ENCODE results near the gene ALK. TPM values are rescaled to one million over a fixed set of nuclear protein-coding genes. Genes with fewer than 3 reads are reported as not detected.
"Not testable (repeated sequence)": the region's sequence is repeated elsewhere in the genome, so short reads cannot be mapped to it uniquely, and the experiment has no call there.

The ALK gene
- total RNA-seq, 1 donor from 2014 or later, result not detected

DNA sequence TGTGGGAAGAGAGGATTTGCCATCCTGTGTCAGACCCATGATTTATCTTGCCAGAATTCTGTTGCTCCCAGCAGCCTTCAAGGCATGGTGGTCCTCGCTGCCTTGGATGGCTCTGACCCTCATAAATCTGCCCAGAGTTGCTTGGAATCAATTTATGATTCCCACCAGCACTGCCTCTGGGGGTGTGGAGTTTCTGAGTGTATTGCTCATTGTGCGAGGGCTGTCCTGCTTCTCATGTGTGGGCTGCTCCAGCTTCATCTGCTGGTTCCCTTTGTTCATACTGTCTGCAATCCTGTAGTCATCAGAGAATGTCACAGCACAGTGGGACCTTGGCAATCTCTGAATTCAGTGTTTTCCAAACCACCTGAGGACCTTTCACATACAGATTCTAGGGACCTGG, 666.4 kb downstream of the ALK start:
- intact Hi-C loops (cut with micrococcal nuclease), result no loop called here

DNA sequence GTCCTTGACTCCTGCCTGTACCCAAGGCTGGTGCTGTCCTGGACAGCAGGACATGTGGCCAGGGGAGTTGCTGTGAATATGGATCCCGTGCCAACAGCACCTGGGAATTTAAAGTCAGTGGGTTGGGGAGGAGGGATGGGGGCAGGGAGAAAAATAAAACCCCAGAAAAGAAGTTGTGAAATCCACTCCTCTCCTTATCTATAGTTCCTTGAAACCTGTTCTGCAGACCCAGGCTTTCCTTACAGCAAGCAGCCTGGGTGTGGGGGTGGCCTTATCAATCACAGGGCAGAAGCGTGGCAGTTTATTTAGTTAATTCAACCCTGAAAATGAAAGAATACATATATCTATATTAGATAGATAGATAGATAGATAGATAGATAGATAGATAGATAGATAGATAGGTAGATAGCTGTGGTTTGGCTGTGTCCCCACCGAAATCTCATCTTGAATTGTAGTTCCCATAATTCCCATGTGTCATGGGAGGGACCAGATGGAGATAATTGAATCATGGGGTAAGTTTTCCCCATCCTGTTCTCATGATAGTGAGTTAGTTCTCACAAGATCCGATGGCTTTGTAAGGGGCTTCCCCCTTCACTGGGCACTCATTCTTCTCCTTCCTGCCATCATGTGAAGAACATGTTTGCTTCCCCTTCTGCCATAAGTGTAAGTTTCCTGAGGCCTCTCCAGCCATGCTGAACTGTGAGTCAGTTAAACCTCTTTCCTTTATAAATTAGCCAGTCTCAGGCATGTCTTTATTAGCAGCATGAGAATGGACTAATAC, 667.7 kb downstream of the ALK start:
- intact Hi-C loops (cut with micrococcal nuclease), result not testable (repeated sequence)

DNA sequence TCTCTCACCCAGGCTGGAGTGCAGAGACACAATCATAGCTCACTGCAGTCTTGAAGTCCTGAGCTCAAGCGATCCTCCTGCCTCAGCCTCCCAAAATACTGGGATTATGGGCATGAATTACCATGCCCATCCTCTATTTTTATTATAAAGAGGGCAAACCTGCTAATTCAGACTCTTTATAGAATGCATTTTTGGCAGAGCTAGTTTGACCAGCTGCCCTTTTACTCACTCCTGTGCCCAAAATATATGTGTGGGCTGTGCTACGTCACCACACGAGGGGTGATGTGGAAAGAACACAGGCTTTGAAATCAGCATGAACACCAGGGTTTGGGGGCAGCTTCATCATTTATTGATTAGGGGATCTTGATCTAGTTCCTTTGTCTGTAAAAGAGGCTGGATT, 668.4 kb downstream of the ALK start:
- intact Hi-C loops (cut with micrococcal nuclease), result no loop called here

DNA sequence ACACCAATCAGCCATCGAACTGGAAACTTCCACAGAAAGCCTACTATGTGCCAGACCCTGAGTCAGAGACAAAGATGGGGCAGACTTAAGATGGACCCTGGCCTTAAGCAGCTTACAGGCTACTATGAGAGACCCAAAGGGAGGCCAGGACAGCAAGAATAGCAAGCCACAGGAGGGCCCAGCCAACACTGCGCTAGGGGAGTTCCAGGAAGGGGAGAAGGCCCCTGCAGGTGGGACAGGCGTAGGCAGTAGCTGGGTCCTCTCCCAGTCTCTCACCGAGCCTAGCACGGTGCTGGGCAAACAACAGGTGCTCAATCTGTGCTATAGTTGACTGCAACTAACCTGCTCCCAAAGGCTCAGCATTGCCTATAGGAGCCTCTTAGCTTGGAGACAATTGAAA, 670.0 kb downstream of the ALK start:
- intact Hi-C loops (cut with micrococcal nuclease), result no loop called here

DNA sequence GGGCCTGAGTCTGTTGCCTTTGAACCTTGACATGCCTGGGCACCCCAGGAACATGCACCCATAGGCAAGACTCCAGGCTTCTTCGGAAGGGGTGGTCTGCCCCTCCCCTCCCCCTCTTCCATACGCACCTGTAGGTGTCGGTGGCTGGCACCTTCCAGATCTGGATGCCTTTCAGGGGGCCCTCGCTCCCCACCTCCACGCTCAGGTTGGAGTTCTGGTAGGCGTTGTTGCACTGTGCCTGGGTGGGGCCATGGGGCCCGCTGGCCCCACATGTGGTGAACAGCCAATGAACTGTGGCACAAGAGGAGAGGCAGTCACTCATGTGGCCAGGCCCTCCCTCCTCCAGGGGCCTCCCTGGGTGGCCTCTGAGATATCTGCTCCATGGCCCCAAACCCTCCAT, 670.4 kb downstream of the ALK start:
- intact Hi-C loops (cut with micrococcal nuclease), result no loop called here

DNA sequence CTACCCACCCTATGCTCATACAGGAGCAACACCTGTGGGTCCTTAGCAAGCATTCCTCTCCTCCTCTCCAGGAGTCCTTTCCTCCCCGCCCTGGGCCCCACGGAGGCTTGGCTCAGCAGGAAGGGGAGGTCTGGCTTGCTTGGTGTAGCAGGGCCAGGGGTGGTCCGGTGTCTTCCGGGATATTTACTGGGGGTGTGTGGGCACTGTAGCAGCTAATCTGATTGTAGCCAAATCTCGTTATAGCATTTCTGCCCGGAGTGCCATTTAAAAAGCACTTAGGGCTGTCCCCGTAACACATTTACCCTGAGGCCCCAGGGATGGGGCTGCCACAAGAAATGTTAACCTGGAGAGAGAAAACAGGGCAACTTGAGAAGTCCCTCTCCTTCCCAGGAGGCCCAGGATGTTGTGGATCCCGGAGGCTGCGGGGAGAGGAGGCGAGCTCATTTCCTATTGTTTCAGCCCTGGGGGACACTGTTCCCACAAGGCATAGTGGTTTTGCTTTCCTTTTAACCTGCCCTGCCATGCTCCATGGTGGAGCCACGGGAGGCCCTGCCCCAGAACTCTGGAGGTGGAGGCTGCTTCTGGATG, 671.6 kb downstream of the ALK start:
- intact Hi-C loops (cut with micrococcal nuclease), result no loop called here

DNA sequence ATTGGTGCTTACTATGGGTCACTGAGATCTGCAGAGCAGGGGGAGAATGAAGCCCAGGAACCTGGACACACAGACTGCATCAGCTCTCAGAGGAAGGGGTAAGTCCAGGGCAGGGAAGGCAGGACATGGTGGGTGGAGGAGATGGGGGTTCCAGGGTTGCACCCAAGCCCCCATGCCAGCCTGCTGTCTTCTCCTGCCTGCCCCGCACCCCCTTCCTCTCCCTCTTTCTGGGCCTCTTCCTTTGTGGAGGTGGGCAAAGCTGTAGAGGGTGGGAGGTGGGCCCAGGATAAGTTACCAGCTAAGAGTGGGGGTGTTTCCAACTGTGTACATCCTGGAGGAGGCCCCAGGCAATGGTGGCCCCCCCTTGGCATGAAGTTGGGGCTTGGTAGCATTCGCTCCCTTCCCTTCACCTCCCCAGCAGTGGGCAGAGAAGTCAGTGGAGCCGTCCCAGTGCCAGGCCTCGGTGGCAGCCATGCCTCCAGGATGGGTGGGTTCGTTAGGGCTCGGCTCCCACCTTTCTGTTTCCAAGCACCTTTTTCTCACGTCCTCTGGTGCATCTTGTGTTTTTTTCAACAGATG, 674.0 kb downstream of the ALK start:
- intact Hi-C loops (cut with micrococcal nuclease), result no loop called here

DNA sequence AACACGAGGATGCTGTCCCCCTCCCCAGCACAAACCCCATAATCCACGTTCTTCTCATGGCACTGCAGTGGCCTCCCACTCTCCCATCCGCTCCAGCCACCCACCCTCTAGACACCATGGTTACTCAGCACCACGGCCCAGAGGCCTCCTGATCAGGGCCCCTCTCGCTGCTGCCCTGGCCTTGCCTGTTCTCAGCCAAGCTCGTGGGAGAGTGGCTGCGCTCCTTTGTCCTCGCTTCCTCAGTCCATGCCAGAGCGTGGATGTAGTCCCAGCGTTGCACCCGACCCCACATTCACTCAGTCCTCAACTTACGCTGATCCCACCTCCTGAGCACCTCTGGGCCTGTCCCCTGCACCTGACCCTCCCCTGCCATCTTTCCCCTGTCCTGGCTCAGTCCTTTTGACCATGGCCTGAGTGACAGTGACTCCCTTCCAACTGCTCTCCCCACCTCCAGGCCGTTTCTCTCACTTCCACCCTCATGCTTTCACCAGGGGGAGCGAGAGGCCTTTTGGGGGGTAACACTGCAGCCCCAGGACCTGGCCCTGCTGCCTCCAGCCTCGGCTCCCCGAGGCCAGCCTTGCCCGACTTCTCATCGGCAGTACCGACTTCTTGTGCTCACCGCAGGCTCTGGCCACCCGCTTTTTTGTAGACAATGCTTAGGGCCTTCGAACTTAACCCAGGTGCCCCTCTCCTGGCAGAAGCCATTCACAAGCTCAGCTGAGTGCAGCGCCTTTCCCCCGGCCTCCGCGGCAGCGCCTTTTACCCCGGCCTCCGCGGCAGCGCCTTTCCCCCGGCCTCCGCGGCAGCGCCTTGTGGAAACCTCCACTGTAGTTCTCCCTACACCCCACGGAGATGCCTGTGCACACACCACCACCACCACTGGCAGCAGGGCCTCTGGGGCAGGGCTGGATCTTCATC, 674.7 kb downstream of the ALK start:
- intact Hi-C loops (cut with micrococcal nuclease), result no loop called here

DNA sequence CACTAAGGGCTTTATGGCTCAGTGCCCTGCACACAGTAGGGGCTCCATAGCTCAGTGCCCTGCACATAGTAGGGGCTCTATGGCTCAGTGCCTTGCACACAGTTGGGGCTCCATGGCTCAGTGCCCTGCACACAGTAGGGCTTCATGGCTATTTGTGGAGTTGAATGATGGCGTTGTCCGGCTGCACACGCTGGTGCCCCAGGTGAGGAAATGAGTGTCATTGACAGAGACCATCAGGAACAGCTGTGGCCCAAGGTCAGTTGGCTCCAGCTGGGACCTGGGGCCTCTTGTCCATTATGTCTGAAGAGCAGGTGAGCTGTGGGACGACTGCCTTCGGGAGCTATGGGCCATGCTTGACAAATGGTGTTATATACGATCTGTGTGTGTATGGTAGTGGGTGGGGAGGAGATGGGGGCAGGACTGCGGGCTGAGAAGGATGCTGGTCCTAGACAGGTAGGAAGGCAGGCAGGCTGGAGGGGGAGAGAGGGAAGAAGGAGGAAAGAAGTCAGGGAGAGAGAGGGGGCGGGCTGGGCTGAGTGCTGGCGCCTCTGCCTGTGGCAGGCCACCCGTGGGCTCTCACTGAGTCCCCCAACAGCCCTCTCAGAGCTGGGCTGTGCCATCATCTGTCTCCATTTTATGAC, 675.5 kb downstream of the ALK start:
- intact Hi-C loops (cut with micrococcal nuclease), result no loop called here

DNA sequence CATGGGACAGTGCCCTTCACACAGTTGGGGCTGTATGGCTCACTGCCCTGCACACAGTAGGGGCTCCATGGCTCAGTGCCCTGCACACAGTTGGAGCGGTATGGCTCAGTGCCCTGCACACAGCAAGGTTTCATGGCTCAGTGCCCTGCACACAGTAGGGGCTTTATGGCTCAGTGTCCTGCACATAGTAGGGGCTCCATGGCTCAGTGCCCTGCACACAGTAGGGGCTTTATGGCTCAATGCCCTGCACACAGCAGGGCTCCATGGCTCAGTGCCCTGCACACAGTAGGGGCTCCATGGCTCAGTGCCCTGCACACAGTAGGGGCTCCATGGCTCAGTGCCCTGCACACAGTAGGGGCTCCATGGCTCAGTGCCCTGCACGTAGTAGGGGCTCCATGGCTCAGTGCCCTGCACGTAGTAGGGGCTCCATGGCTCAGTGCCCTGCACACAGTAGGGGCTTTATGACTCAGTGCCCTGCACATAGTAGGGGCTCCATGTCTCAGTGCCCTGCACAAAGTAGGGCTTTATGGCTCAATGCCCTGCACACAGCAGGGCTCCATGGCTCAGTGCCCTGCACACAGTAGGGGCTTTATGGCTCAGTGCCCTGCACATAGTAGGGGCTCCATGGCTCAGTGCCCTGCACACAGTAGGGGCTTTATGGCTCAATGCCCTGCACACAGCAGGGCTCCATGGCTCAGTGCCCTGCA, 676.2 kb downstream of the ALK start:
- intact Hi-C loops (cut with micrococcal nuclease), result not testable (repeated sequence)

DNA sequence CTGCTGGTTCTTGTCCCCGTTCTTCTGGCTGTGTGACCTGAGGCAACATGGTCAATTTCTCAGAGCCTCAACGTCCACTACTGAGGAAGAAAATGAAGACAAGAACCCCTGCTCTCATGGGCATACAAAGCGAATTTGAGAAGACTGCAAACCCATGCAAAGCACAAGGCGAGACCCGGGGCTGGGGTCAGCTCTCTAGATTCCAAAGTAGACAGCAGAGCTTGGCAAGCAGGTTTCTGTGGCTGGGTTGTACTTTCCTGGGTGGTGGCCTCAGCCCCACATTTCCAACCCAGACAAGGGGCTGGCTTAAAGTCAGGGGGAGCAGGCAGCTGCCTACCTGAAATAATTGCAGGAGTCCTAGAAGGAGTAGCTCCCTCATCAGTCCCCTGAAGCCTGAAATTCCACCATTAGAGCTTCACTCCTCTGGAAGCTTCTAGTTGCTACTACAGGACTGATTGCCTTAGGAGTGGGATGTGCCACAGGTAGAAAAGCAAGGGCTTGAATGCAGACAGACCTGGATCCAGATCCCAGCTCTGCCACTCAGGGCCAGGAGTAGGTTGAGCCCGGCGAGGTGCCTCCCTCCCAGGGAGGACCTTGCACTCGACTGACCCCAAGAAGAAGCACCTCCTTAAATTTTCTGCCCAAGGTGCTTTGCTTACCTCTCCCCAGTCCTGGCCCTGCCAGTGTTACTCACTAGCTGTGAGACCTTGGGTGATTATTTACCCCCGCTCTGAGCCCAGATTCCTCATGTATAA, 678.6 kb downstream of the ALK start:
- intact Hi-C loops (cut with micrococcal nuclease), result no loop called here

DNA sequence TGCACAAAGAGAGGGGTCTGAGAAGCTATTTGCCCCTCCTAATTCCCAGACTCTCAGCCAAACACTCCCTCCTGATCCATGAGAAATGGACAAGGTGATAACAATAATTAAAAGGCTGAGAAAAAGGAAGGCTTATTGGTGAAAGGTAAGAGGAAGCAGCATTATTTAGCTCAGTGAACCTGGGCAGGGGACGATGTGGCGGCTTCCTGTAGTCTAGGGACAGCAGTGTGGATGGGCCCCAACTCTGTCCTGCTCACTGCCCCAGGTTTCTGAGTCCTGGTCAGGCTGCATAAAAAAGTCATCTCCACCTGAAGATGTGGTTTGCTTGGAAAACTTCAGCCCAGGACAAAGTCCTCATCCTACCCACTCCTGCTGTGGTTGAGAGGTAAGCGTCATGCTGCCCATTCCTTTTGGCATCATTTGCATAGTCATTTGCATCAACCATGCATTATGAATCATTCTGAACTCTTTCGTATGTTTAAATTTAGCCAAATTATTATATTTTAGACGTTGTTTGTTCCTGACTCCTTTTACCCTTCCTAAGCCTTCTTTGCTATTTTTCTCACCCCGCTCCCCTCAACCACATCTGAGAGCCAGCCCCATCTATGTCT, 679.3 kb downstream of the ALK start:
- intact Hi-C loops (cut with micrococcal nuclease), result no loop called here

DNA sequence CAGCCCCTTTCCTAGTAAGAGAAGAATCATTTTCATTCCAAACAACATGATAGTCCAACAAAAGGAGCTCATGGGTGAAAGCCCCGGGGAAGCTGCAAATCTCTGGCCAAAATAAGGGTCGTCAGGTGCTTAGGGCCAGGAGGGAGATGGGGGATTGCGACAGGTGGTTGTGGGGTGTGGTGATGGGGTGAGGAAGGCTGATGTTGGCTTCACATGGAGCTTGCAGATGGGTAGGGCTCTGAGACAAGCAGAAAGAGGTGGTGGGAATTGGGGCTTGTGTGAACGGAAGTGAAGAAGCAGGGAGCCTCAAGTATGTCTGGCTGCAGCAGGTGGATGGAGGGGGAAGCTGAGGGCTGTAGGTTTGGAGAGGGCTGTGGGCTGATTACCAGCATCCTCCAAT, 680.0 kb downstream of the ALK start:
- intact Hi-C loops (cut with micrococcal nuclease), result no loop called here

DNA sequence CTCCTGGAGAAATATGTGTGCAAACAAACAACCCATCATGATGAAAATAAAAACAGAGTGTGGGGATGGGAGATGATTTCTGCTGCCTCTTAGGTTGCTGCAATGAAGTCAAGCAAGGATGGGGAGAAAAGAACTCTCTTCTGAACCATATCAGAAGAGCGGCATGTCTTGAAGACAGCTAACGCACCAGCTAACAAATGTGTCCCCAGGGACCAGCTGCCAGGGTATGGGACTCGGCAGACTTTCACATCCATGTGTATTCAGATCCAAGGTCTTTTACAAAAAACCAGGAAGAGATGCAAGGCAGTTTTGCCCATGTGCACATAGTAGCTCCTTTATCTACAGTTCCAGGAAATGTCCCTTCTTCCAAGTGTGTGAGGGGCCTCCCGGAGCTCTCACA, 680.8 kb downstream of the ALK start:
- intact Hi-C loops (cut with micrococcal nuclease), result no loop called here

DNA sequence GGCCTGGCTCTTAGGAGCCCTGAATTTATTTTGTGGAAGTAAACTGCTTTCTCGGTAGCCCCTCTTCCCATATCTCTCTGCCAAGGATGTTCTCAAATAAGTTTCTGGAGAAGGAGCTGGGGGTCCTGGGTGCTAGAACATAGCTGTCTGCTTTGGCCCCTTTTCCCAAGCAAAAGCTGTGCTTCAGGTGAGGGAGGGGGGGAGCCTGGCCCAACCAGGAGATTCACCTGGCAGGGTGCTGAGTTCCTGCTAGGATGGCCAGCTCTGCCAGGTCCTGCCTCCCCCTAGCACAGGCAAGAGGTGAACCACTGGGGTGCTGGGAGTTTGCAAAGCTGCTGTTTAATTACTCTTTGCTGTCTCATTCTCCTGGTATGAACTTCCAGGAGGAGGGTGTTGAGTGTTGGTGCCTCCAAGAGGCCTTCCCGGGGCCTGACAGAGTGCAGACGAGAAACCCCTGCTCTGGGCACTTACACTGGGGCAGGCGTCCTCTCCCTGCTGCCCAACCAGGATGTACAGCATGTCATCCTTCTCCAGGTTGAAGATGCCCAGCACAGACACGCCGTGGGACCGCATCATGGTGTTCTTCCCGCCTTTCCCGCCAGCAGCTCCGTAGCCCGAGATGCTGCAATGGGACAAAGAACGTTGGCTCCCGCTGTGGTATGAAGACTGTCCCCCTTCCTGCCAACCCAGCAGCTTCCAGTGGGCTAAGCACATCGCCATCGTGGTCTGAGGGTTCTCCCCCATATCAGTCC, 682.0 kb downstream of the ALK start:
- intact Hi-C loops (cut with micrococcal nuclease), result no loop called here

DNA sequence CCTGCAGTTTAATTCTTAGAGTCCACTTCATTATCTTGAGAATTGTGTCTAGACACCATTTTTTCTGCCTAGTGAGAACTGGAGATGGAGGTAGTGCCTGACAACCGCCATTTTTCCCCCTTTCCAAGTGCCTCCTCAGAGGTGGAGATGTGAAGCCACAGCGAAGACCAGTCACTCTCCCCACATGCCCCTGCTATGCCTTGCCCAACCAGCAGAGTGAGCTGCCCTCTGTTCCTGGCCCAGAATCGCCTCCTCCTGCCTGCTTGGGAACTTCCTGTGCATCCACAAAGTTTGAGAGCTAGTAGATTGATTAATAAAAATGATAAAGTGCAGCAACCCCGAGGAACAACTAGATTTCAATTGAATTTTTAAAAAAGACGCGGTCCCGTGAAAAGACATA, 682.9 kb downstream of the ALK start:
- intact Hi-C loops (cut with micrococcal nuclease), result no loop called here

DNA sequence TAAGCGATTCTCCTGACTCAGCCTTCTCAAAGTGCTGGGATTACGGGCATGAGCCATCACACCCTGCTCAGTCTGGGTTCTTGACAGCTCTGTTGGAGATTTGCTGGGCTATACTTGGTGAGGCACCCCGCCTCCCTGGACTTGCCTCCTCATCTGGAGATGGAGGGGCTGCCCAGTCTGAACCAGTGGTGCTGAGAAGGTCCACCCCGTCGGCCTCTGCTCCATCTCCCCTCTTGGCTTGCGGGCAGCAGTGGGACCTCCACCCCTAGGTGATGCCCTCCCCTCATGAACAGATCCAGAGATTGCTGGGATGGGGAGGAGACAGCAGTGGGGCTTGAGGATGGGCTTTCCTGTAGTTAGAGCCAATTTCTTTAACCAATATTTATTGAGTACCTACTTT, 685.3 kb downstream of the ALK start:
- intact Hi-C loops (cut with micrococcal nuclease), result no loop called here

DNA sequence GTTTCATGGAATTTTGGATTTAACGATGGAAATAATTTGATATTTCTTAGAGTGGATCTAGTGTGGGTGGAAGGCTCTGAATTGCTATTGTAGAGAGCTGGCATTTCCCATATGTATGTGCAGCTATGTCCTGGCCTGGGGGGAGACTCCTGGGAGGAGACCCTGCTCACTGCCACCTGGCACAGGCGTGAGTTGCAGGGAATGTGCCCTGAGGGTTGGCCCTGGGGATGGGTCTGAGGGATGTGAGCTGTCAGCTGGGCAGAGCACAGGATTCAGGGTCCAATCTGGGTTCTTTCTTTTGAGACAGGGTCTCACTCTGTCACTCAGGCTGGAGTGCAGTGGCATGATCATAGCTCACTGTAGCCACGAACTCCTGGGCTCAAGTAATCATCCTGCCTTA, 686.0 kb downstream of the ALK start:
- intact Hi-C loops (cut with micrococcal nuclease), result no loop called here

DNA sequence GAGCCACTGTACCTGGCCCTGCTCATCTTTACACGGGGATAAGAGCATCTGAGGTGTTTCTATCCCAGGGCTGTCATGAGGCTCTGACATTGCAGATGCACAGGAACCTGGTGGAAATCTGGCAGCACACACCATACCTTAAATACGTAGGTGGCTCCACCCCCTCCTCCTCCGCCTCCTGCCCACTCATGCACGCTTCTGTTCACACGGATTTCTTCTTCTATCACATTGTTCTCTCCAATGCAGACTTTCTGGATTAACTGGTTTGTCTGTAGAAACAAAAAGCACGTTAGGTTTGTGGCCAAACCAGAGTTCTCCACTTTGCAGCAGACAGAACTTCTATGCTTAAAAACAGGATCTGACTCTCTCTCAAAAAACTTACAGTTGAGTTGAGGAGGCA, 688.0 kb downstream of the ALK start:
- intact Hi-C loops (cut with micrococcal nuclease), result no loop called here
